NCI-H2196 treated with DMSO at 0.1 percent for 48 hours (cell line): ENCODE data around the gene PRR3.

ENCODE experiments used
- DNase-seq: peaks from one replicate; lab custom pipeline; 2025; ENCODE audit not compliant: unreplicated experiment; lab: John Stamatoyannopoulos, UW

PRR3 gene

DNA sequence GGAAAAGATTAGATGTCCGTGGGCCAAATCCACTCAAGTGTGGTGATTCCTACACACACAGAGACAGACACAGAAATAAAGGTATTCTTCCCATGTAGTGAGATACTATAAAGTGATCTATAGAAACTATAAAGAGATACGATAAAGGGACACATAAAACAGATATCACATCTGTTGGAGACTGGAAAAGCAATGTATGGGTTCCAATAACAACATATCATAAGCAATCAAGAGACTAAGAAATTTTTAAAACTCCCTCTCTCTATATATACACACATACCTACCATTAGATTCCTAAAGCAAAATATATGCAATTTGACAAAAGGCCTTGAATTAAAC, 54.7 kb downstream of the PRR3 start:
- no peak for DNase-seq

DNA sequence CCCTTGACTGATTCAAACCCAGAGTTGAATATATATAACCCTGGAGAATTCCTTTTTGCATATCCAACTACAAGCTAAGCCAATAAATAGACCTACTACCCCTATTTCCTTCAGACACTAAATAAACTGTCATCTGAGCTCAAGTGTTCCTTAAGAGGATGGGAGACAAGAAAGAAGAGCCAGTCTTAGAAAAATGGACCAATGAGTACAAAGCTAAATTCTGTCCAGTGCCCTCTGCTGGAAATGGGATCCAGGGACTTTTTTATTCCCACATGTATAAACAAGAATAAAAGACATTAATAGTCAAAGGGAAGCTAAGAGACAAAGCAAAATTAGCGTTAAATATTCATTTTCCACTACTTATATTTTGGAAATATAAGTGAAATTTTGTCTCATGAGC, 55.1 kb downstream of the PRR3 start:
- DNase-seq, result no peak

GRCh38 chr6:30612687-30613248, 55.7 kb downstream of the PRR3 start:
- DNase-seq, result no peak
